GM12878 (cell line): Measurements from ENCODE around the gene JAGN1. TPM values are rescaled to one million over a fixed set of nuclear protein-coding genes. Genes with fewer than 3 reads are reported as not detected.
A peak's percentile ranks its signal among the peaks of the same experiment; 100 is the strongest.

Experiments
- BCL11A ChIP-seq: IDR thresholded peaks from 2 replicates; pipeline ENCODE4 v1.6.1; 2011; ENCODE audit warnings: low read depth, low read length
- BHLHE40 ChIP-seq, 2 experiments: fragments of 450-650 bp in 1 of 2; IDR thresholded peaks; 2 replicates each; pipeline ENCODE4 v1.6.1; 2011 to 2017; ENCODE audit warnings: low read depth in 2 of 2, borderline replicate concordance in 1 of 2, improper control_type of control experiment in 1 of 2, low read length in 1 of 2, mild to moderate bottlenecking in 1 of 2
- BMI1 ChIP-seq: fragments of 450-650 bp; IDR thresholded peaks from 2 replicates; pipeline ENCODE4 v1.6.1; 2016; ENCODE audit warnings: mild to moderate bottlenecking, moderate library complexity, borderline replicate concordance
- BRCA1 ChIP-seq: IDR thresholded peaks from 2 replicates; pipeline ENCODE4 v1.6.1; 2011; ENCODE audit warnings: low read depth, low read length, improper control_type of control experiment
- CBFB ChIP-seq: IDR thresholded peaks from 2 replicates; pipeline ENCODE4 v1.6.1; 2016; ENCODE audit warnings: antibody characterized with exemption, low read depth
- CHD1 ChIP-seq: IDR thresholded peaks from 2 replicates; pipeline ENCODE4 v1.6.1; 2012; ENCODE audit warnings: low read depth, low read length, improper control_type of control experiment
- CREB1 ChIP-seq: IDR thresholded peaks from 2 replicates; pipeline ENCODE4 v1.6.1; 2012; ENCODE audit warnings: low read depth, mild to moderate bottlenecking, inconsistent platforms
- IKZF2 ChIP-seq, 2 experiments: fragments of 450-650 bp; IDR thresholded peaks; 2 replicates each; pipeline ENCODE4 v1.6.1; 2017; ENCODE audit warnings: mild to moderate bottlenecking in 2 of 2, moderate library complexity in 2 of 2
- JUNB ChIP-seq: IDR thresholded peaks from 2 replicates; pipeline ENCODE4 v1.6.1; 2016; ENCODE audit warnings: antibody characterized with exemption, mild to moderate bottlenecking
- MEF2A ChIP-seq: IDR thresholded peaks from 2 replicates; pipeline ENCODE4 v1.6.1; 2011; ENCODE audit warnings: low read depth, mild to moderate bottlenecking, low read length, moderate library complexity; ENCODE audit not compliant: insufficient read depth
- MLLT1 ChIP-seq: fragments of 450-650 bp; IDR thresholded peaks from 2 replicates; pipeline ENCODE4 v1.6.1; 2016; ENCODE audit warnings: mild to moderate bottlenecking
- MTA2 ChIP-seq: fragments of 450-650 bp; IDR thresholded peaks from 2 replicates; pipeline ENCODE4 v1.6.1; 2016; ENCODE audit warnings: low read depth, mild to moderate bottlenecking, moderate library complexity
- MYB ChIP-seq: fragments of 150-350 bp; IDR thresholded peaks from 2 replicates; pipeline ENCODE4 v1.6.1; 2014; ENCODE audit warnings: mild to moderate bottlenecking, low read depth, low read length, borderline replicate concordance
- NBN ChIP-seq: fragments of 450-650 bp; IDR thresholded peaks from 2 replicates; pipeline ENCODE4 v1.6.1; 2016
- NR2C1 ChIP-seq: fragments of 450-650 bp; IDR thresholded peaks from 2 replicates; pipeline ENCODE4 v1.6.1; 2017; ENCODE audit warnings: antibody characterized with exemption, mild to moderate bottlenecking, moderate library complexity
- PML ChIP-seq: IDR thresholded peaks from 2 replicates; pipeline ENCODE4 v1.6.1; 2012; ENCODE audit warnings: low read length, inconsistent platforms
- SIN3A ChIP-seq: IDR thresholded peaks from 2 replicates; pipeline ENCODE4 v1.6.1; 2012; ENCODE audit warnings: low read depth, low read length, improper control_type of control experiment
- TAF1 ChIP-seq: IDR thresholded peaks from 2 replicates; pipeline ENCODE4 v1.6.1; 2011; ENCODE audit warnings: mild to moderate bottlenecking, low read depth, low read length, borderline replicate concordance
- polyA plus RNA-seq, 11 experiments: library from polyadenylated mRNA; depleted of rRNA in 4 of 11; unstranded in 6 of 11; stranded (reverse) in 5 of 11; fragments of >200 nt; fragmentation: Nextera tagmentation in 4 of 11; fragmentation: Illumina TruSeq in 1 of 11; extraction: Ambion mirVana in 4 of 11; extraction: Trizol in 1 of 11; gene quantifications; 1 replicate in 1 of 11; 2 replicates in 10 of 11; pipeline versions ENCODE4 v1.2.1 to v1.2.3, GENCODE V29; 2011 to 2016; ENCODE audit warnings: inconsistent platforms in 2 of 11, missing spikeins in 2 of 11, low read depth in 1 of 11
- total RNA-seq, 4 experiments: library from RNA; depleted of rRNA in 3 of 4; stranded (reverse); fragments of >200 nt in 3 of 4; fragmentation: Illumina TruSeq in 1 of 4; extraction: Trizol in 1 of 4; gene quantifications; 2 replicates each; pipeline versions ENCODE4 v1.2.1 to v1.2.3, GENCODE V29; 2013 to 2021
- TF ChIP-seq, protein P1 (sequence below): fragments of 450-650 bp; IDR thresholded peaks from 2 replicates; pipeline ENCODE4 v1.6.1; 2018; ENCODE audit warnings: mild to moderate bottlenecking, low read depth, moderate library complexity; ENCODE audit not compliant: partially characterized antibody
- TF ChIP-seq, protein P2 (sequence below): fragments of 450-650 bp; formaldehyde crosslinking; IDR thresholded peaks from 2 replicates; pipeline ENCODE4 v1.4.0; 2022; ENCODE audit warnings: mild to moderate bottlenecking, moderate library complexity
- TF ChIP-seq, protein P3 (sequence below): fragments of 450-650 bp; IDR thresholded peaks from 2 replicates; pipeline ENCODE4 v1.6.1; 2017; ENCODE audit warnings: mild to moderate bottlenecking, low read depth, inconsistent platforms; ENCODE audit not compliant: poor library complexity, severe bottlenecking
- TF ChIP-seq, protein P4 (sequence below): fragments of 450-650 bp; IDR thresholded peaks from 2 replicates; pipeline ENCODE4 v1.6.1; 2017; ENCODE audit warnings: low read depth, mild to moderate bottlenecking, moderate library complexity

JAGN1 gene
- total and polyA plus RNA-seq, 10 of the 15 experiments (the other 5 are each of a cell fraction or from before 2014, with no cell fraction given) = 23.3 to 56.0 (median 35.4) TPM

GRCh38 chr3:9932535-9932842 is 42.1 kb downstream of the JAGN1 start (continued):
- TF ChIP-seq, protein P1, sequence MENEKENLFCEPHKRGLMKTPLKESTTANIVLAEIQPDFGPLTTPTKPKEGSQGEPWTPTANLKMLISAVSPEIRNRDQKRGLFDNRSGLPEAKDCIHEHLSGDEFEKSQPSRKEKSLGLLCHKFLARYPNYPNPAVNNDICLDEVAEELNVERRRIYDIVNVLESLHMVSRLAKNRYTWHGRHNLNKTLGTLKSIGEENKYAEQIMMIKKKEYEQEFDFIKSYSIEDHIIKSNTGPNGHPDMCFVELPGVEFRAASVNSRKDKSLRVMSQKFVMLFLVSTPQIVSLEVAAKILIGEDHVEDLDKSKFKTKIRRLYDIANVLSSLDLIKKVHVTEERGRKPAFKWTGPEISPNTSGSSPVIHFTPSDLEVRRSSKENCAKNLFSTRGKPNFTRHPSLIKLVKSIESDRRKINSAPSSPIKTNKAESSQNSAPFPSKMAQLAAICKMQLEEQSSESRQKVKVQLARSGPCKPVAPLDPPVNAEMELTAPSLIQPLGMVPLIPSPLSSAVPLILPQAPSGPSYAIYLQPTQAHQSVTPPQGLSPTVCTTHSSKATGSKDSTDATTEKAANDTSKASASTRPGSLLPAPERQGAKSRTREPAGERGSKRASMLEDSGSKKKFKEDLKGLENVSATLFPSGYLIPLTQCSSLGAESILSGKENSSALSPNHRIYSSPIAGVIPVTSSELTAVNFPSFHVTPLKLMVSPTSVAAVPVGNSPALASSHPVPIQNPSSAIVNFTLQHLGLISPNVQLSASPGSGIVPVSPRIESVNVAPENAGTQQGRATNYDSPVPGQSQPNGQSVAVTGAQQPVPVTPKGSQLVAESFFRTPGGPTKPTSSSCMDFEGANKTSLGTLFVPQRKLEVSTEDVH = no peak
- TF ChIP-seq TAF1 (no peak), CBFB (no peak), BCL11A (no peak), MLLT1 (peak; percentile 41; the same call in 1 of the 2 replicates), NBN (no peak), NR2C1 (no peak), MEF2A (no peak), BHLHE40 (IDR thresholded peaks at IDR 0.05; ENCODE audit: borderline replicate concordance in 1 of 2, low read depth in 2 of 2, low read length in 1 of 2) (no peak), MTA2 (peak; percentile 28; the same call in 1 of the 2 replicates), BMI1 (no peak), BRCA1 (no peak), IKZF2 (IDR thresholded peaks at IDR 0.05) (peak in 1 of 2 experiments; percentile 61; a peak in 3 of 4 replicates), SIN3A (no peak), CHD1 (no peak), JUNB (no peak), PML (no peak), MYB (no peak), CREB1 (no peak)
- TF ChIP-seq, protein P2, sequence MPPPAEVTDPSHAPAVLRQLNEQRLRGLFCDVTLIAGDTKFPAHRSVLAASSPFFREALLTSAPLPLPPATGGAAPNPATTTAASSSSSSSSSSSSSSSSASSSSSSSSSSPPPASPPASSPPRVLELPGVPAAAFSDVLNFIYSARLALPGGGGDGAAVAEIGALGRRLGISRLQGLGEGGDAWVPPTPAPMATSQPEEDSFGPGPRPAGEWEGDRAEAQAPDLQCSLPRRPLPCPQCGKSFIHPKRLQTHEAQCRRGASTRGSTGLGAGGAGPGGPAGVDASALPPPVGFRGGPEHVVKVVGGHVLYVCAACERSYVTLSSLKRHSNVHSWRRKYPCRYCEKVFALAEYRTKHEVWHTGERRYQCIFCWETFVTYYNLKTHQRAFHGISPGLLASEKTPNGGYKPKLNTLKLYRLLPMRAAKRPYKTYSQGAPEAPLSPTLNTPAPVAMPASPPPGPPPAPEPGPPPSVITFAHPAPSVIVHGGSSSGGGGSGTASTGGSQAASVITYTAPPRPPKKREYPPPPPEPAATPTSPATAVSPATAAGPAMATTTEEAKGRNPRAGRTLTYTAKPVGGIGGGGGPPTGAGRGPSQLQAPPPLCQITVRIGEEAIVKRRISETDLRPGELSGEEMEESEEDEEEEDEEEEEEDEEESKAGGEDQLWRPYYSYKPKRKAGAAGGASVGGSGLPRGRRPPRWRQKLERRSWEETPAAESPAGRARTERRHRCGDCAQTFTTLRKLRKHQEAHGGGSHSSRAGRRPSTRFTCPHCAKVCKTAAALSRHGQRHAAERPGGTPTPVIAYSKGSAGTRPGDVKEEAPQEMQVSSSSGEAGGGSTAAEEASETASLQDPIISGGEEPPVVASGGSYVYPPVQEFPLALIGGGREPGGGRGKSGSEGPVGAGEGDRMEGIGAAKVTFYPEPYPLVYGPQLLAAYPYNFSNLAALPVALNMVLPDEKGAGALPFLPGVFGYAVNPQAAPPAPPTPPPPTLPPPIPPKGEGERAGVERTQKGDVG (CRISPR knock-in tag) = no peak
- TF ChIP-seq, protein P3, sequence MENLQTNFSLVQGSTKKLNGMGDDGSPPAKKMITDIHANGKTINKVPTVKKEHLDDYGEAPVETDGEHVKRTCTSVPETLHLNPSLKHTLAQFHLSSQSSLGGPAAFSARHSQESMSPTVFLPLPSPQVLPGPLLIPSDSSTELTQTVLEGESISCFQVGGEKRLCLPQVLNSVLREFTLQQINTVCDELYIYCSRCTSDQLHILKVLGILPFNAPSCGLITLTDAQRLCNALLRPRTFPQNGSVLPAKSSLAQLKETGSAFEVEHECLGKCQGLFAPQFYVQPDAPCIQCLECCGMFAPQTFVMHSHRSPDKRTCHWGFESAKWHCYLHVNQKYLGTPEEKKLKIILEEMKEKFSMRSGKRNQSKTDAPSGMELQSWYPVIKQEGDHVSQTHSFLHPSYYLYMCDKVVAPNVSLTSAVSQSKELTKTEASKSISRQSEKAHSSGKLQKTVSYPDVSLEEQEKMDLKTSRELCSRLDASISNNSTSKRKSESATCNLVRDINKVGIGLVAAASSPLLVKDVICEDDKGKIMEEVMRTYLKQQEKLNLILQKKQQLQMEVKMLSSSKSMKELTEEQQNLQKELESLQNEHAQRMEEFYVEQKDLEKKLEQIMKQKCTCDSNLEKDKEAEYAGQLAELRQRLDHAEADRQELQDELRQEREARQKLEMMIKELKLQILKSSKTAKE = no peak
- TF ChIP-seq, protein P4, sequence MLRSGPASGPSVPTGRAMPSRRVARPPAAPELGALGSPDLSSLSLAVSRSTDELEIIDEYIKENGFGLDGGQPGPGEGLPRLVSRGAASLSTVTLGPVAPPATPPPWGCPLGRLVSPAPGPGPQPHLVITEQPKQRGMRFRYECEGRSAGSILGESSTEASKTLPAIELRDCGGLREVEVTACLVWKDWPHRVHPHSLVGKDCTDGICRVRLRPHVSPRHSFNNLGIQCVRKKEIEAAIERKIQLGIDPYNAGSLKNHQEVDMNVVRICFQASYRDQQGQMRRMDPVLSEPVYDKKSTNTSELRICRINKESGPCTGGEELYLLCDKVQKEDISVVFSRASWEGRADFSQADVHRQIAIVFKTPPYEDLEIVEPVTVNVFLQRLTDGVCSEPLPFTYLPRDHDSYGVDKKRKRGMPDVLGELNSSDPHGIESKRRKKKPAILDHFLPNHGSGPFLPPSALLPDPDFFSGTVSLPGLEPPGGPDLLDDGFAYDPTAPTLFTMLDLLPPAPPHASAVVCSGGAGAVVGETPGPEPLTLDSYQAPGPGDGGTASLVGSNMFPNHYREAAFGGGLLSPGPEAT = no peak
